Ovary (tissue), 9 donors: Measurements from ENCODE around the gene TUBB1. TPM values are rescaled to one million over a fixed set of nuclear protein-coding genes. Genes with fewer than 3 reads are reported as not detected.

Experiments
- DNase-seq, 5 donors: peaks; one replicate each; pipeline ENCODE4 v3.0.0-alpha.2; 2019 to 2020
- H3K27ac ChIP-seq, 2 donors: fragments of 200-600 bp; one replicate each; pipeline versions ENCODE4 v1.5.1 to v1.8.0; 2019 to 2022
- H3K27me3 ChIP-seq: fragments of 200-600 bp; one replicate; pipeline ENCODE4 v1.8.0; 2022
- H3K36me3 ChIP-seq: fragments of 200-600 bp; sonication (generic); one replicate; pipeline ENCODE4 v1.5.1; 2019
- H3K4me1 ChIP-seq: one replicate; pipeline ENCODE4 v1.8.1; 2013; ENCODE audit warnings: mild to moderate bottlenecking, moderate library complexity; ENCODE audit not compliant: insufficient read depth
- H3K4me3 ChIP-seq: fragments of 200-600 bp; sonication (generic); one replicate; pipeline ENCODE4 v1.5.1; 2017
- H3K9me3 ChIP-seq, 2 donors: fragments of 200-600 bp in 1 of 2; sonication (generic) in 1 of 2; one replicate each; pipeline versions ENCODE4 v1.5.1 to v1.8.1; 2013 to 2019; ENCODE audit warnings: mild to moderate bottlenecking in 1 of 2, moderate library complexity in 1 of 2
- CTCF ChIP-seq, 3 donors: fragments of 450-650 bp in 2 of 3; fragments of 200-600 bp in 1 of 3; IDR thresholded peaks; one replicate each; pipeline versions ENCODE4 v1.5.1 to v1.8.0; 2016 to 2022; ENCODE audit warnings: antibody characterized with exemption in 3 of 3, mild to moderate bottlenecking in 1 of 3
- EP300 ChIP-seq: sonication (generic); formaldehyde crosslinking; IDR thresholded peaks from one replicate; pipeline ENCODE4 v1.6.1; 2017; ENCODE audit warnings: antibody characterized with exemption
- POLR2A ChIP-seq: fragments of 450-650 bp; IDR thresholded peaks from one replicate; pipeline ENCODE4 v1.6.1; 2017; ENCODE audit warnings: antibody characterized with exemption, mild to moderate bottlenecking, moderate library complexity
- WGBS, 3 donors: extraction: QIAGEN DNeasy Blood & Tissue Kit in 1 of 3; methylation state at CpG; one replicate each; pipeline versions ENCODE4 v1.1.5 to v1.1.7; 2013 to 2017; 5-methylcytosine and 5-hydroxymethylcytosine counted together
- intact Hi-C, 4 donors: fragments of 100-400 bp; cut with DNase I; formaldehyde crosslinking; loops; one replicate each; pipeline versions ENCODE4 v1.11.0 to v1.15.1; 2022 to 2023
- polyA plus RNA-seq, 2 donors: library from polyadenylated mRNA; stranded (reverse); fragments of 200-250 nt in 1 of 2; fragments of 350-450 nt in 1 of 2; fragmentation: Illumina TruSeq in 1 of 2; extraction: RNeasy Lipid Tissue Mini Kit (QIAGEN cat#74804) in 1 of 2; gene quantifications; one replicate each; pipeline ENCODE4 v1.2.3, GENCODE V29; 2013 to 2014
- total RNA-seq, 7 donors: library from RNA; depleted of rRNA in 2 of 7; stranded (reverse); fragments of >200 nt in 2 of 7; fragmentation: NEBNext Ultra II Directional in 3 of 7; extraction: Animal tissue kit (Norgen Biotek cat#: 25700) in 3 of 7; gene quantifications; one replicate each; pipeline versions ENCODE4 v1.1.0 to v1.2.4, GENCODE V29; 2016 to 2023
- donor health status: DM: no; HTN: no; CAD: no; lungs with moderate emphysema.
- donor health status: DM: no; HTN: no; CAD: no.
- donor health status: Bipolar disorder and iron deficiency.
- donor health status: DM: yes; HTN: yes; CAD: no.
- donor health status: DM: no; HTN: no; CAD: no.
- donor health status: DM: yes; HTN: yes; CAD: no.

TUBB1 gene
- total and polyA plus RNA-seq, 9 donors: 0.02 to 0.17 (median 0.12) TPM; not detected in 2

GRCh38 chr20:59022754-59023153 is 3.5 kb downstream of the TUBB1 start:
- no peak overlapping the region for H3K4me3 ChIP-seq
- H3K27me3 ChIP-seq: no peaks in the 10 kb centered on the region
- intact Hi-C loops: no loop called here
- no peaks in the 10 kb centered on the region for H3K36me3 ChIP-seq
- WGBS, 3 donors: 61 to 81% (median 76%) methylated on average over 15 of the region's 15 CpGs
- no peaks in the 10 kb centered on the region for H3K4me1 ChIP-seq
- H3K9me3 ChIP-seq: no peaks in the 10 kb centered on the region
- no peak overlapping the region for H3K27ac ChIP-seq
- no peak for TF ChIP-seq CTCF (IDR thresholded peaks at IDR 0.05)
- TF ChIP-seq EP300: no peak
- TF ChIP-seq POLR2A: no peak
- DNase-seq: no peak

- no peak for TF ChIP-seq CTCF (IDR thresholded peaks at IDR 0.05)
- no peak for TF ChIP-seq POLR2A
- no peak for TF ChIP-seq EP300
- Histone ChIP-seq H3K27me3 (no peaks in the 10 kb centered on the region), H3K36me3 (no peaks in the 10 kb centered on the region), H3K4me1 (no peaks in the 10 kb centered on the region), H3K9me3 (no peaks in the 10 kb centered on the region), H3K27ac (no peak overlapping the region), H3K4me3 (no peak overlapping the region)
- intact Hi-C loops: no loop called here
- 95 to 96% (median 96%) methylated on average over 13 of the region's 13 CpGs for WGBS, 3 donors
- no peak for DNase-seq
Measured at GRCh38 chr20:59023616-59024015, 4.4 kb downstream of the TUBB1 start.

- no peaks in the 10 kb centered on the region for H3K36me3 ChIP-seq
- TF ChIP-seq EP300: no peak
- peaks cover 2% of the 10 kb centered on the region for H3K4me1 ChIP-seq
- intact Hi-C loops: no loop called here
- DNase-seq: no peak
- no peak overlapping the region for H3K4me3 ChIP-seq
- no peak overlapping the region for H3K27ac ChIP-seq
- H3K9me3 ChIP-seq: no peaks in the 10 kb centered on the region
- WGBS, 3 donors: 94 to 97% (median 95%) methylated on average over 24 of the region's 24 CpGs
- H3K27me3 ChIP-seq: no peaks in the 10 kb centered on the region
Measured at GRCh38 chr20:59024111-59024530, 4.9 kb downstream of the TUBB1 start.

GRCh38 chr20:59025086-59025485 is 5.9 kb downstream of the TUBB1 start:
- Histone ChIP-seq H3K36me3 (no peaks in the 10 kb centered on the region), H3K4me1 (peaks cover 2% of the 10 kb centered on the region), H3K27ac (no peak overlapping the region), H3K9me3 (no peaks in the 10 kb centered on the region), H3K4me3 (no peak overlapping the region), H3K27me3 (no peaks in the 10 kb centered on the region)
- no peak for DNase-seq
- intact Hi-C loops: no loop called here
- 49 to 76% (median 61%) methylated on average over 2 of the region's 2 CpGs for WGBS, 3 donors
- no peak for TF ChIP-seq CTCF (IDR thresholded peaks at IDR 0.05)
- TF ChIP-seq POLR2A: no peak
- no peak for TF ChIP-seq EP300

- Histone ChIP-seq H3K9me3 (no peaks in the 10 kb centered on the region), H3K27ac (no peak overlapping the region), H3K27me3 (no peaks in the 10 kb centered on the region), H3K4me3 (no peak overlapping the region), H3K36me3 (no peaks in the 10 kb centered on the region), H3K4me1 (peaks cover 2% of the 10 kb centered on the region)
- DNase-seq: no peak
- TF ChIP-seq EP300 (no peak), CTCF (IDR thresholded peaks at IDR 0.05) (no peak), POLR2A (no peak)
- 94 to 97% (median 95%) methylated on average over 4 of the region's 4 CpGs for WGBS, 3 donors
- intact Hi-C loops: no loop called here
Measured at GRCh38 chr20:59025511-59025910, 6.3 kb downstream of the TUBB1 start.
